GM10248 (cell line): ENCODE results near the gene LEUTX.
"Not testable (repeated sequence)": the region's sequence is repeated elsewhere in the genome, so short reads cannot be mapped to it uniquely, and the experiment has no call there.

Experiments
- CTCF ChIA-PET: fragments of 300-600 bp; sonication (Branson Sonifier 250); formaldehyde crosslinking; extraction: SDS; loops from one replicate; lab custom pipeline; 2021; ENCODE audit warnings: antibody characterized with exemption; lab: Yijun Ruan, JAX
- POLR2A ChIA-PET: fragments of 350-650 bp; sonication (Branson Sonifier 250); formaldehyde crosslinking; extraction: SDS; loops from one replicate; lab custom pipeline; 2020; ENCODE audit warnings: antibody characterized with exemption; lab: Yijun Ruan, JAX
- DNase-seq: peaks from one replicate; pipeline ENCODE4 v3.0.0; 2012; ENCODE audit errors: extremely low spot score
- TF ChIP-seq, protein P1 (sequence below): IDR thresholded peaks from 2 replicates; pipeline ENCODE4 v1.5.1; 2012; ENCODE audit warnings: mild to moderate bottlenecking, low read depth; ENCODE audit errors: extremely low read depth, missing control alignments, control extremely low read depth

LEUTX gene

DNA sequence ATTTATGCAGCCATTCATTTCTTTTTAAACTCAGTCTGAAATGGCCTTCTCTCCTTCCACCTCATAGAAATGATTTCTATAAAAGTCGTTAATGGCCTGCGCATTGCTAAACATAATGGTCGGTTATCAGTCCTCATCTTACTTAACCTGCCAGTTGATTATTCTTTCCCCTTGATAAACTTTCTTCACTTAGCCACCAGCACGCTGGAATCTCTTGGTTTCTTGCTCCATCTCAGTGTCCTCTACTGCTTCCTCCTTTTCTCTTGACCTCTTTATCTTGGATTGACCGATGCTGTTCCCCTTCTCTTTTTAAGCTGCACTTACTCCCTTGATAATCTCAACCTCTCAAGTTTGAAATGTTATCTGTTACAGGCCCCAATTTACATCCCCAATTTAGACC is 28.7 kb upstream of the LEUTX start:
- ChIA-PET POLR2A (no interaction called here), CTCF (interaction anchor here (2.1 kb wide), 1 partner anchor 9 kb away, joined by 6 read pairs; no protein-coding TSS in a partner anchor)
- DNase-seq = no peak
- TF ChIP-seq, protein P1, sequence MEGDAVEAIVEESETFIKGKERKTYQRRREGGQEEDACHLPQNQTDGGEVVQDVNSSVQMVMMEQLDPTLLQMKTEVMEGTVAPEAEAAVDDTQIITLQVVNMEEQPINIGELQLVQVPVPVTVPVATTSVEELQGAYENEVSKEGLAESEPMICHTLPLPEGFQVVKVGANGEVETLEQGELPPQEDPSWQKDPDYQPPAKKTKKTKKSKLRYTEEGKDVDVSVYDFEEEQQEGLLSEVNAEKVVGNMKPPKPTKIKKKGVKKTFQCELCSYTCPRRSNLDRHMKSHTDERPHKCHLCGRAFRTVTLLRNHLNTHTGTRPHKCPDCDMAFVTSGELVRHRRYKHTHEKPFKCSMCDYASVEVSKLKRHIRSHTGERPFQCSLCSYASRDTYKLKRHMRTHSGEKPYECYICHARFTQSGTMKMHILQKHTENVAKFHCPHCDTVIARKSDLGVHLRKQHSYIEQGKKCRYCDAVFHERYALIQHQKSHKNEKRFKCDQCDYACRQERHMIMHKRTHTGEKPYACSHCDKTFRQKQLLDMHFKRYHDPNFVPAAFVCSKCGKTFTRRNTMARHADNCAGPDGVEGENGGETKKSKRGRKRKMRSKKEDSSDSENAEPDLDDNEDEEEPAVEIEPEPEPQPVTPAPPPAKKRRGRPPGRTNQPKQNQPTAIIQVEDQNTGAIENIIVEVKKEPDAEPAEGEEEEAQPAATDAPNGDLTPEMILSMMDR = no peak

DNA sequence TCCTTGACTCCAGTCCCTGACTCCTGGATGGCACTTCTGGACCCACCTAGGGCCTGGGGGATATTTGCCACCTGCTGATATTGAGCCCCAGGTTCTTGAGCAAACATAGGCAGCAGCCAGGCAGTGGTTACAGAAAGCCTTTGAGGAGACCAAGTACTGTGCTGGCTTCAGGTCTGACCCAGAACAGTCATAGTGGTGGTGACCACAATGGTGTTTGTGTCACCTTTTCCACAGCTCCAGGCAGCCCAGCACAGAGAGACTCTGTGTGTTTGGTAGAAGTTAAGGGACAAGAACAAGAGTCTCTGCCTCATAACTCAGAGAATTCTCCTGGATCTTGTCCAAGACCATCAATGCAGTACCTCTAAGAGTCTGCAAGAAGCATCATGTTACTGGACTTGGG is 26.3 kb upstream of the LEUTX start:
- no peak for DNase-seq
- TF ChIP-seq, protein P1 = no peak
- ChIA-PET CTCF (interaction anchor here (1.0 to 2.1 kb wide), 4 partner anchors 14 to 58 kb away, joined by 3 to 6 read pairs (median 3); no protein-coding TSS in a partner anchor), POLR2A (no interaction called here)

DNA sequence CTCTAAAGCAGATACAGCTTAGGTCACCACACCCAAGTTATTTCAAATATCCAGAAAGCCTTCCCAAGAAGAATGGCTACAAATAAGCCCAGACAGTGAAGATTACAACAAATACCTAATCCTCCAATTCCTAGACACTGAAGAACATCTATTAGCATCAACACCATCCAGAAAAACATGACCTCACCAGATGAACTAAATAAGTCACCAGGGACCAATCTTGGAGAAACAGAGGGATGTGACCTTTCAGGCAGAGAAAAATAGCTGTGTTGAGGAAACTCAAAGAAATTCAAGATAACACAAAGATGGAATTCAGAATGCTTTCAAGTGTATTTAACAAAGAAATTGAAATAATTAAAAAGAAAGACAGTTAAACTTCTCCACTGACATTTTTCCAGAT is 25.9 kb upstream of the LEUTX start:
- DNase-seq = no peak
- ChIA-PET POLR2A (no interaction called here), CTCF (interaction anchor here (1.0 to 2.1 kb wide), 6 partner anchors 9 to 59 kb away, joined by 3 to 6 read pairs (median 3); no protein-coding TSS in a partner anchor)
- TF ChIP-seq, protein P1 = no peak

DNA sequence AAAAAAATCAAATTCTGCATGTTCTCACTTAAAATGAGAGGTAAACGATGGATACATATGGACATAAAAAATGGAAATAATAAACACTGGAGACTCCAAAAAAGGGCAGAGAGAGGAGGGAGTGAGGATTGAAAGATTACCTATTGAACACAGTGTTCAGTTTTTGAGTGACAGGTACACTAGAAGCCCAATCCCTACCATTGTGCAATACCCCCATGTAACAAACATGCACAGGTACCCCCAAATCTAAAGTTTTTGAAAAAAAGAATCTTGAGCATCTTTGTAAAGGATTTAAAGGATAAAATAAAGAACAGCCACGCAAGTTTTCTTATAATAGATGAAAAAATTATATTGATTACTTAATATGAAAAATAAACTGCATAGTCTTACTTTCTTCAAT is 24.1 kb upstream of the LEUTX start:
- ChIA-PET CTCF (interaction anchor here (1.8 to 2.5 kb wide), 3 partner anchors 14 to 89 kb away, joined by 6 to 9 read pairs (median 7); no protein-coding TSS in a partner anchor), POLR2A (no interaction called here)
- TF ChIP-seq, protein P1 = no peak
- no peak for DNase-seq

DNA sequence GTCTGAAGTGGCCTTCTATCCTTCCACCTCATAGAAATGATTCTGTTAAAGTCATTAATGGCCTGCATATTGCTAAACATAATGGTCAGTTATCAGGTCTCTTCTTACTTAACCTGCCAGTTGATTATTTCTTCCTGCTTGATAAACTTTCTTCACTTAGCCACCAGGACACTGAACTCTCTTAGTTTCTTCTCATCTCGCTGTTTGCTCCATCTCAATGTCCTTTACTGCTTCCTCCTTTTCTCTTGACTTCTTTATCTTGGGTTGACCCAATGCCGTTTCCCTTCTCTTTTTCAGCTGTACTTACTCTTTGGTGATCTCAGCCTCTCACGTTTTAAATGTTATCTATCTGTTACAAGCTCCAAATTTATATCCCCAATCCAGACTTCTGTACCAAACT is 23.7 kb upstream of the LEUTX start:
- no peak for DNase-seq
- ChIA-PET POLR2A (no interaction called here), CTCF (interaction anchor here (1.8 to 2.5 kb wide), 3 partner anchors 13 to 89 kb away, joined by 6 to 9 read pairs (median 7); no protein-coding TSS in a partner anchor)

DNA sequence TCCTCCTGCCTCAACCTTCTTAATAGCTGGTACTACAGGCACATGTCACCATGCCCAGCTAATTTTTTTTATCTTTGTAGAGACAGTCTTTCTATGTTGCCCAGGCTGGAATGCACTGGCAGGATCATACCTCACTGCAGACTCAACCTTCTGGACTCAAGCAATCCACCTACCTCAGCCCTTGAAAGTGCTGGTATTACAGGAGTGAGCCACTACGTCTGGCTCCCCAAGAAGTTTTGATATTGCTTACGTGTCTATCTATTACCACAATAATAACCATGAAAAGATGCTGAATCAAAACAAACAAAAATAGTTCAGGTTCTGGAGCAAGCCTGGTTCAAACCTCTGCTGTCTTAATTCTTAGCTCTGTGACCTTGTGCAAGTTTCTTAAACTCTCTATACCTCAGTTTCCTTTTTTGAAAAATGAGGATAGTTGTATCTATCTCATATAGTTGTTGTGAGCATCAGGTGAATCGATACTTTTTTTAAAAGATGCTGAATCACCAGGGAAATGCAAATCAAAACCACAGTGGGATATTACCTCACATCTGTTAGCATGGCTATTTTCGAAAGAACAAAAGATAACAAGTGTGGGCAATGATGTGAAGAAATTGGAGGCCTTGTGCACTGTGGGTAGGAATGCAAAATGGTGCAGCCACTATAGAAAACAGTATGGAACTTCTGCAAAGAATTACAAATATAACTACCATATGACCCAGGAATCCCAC is 19.0 kb upstream of the LEUTX start:
- ChIA-PET POLR2A (no interaction called here), CTCF (interaction anchor here (1.2 to 1.6 kb wide), 6 partner anchors 8 to 88 kb away, joined by 3 to 5 read pairs (median 3); no protein-coding TSS in a partner anchor)
- no peak for DNase-seq
- TF ChIP-seq, protein P1 = no peak

More for the DNA sequence above, 23.7 kb upstream of the LEUTX start:
- TF ChIP-seq, protein P1 = no peak

DNA sequence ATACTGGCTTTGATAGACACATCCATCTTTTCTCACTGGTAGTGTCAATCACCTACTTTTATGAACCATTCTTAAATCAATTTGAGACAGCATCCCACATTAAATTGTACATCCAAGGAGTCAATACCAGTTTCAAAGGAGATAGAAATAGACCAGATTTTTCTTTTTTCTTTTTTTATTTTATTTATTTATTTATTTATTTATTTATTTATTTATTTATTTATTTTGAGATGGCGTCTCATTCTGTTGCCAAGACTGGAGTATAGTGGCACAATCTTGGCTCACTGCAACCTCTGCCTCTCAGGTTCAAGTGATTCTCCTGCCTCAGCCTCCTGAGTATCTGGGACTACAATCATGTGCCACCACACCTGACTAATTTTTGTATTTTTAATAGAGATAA is 16.8 kb upstream of the LEUTX start:
- POLR2A ChIA-PET, CTCF ChIA-PET, DNase-seq: not testable (repeated sequence)
